Upper lobe of left lung (tissue), 4 donors: ENCODE measurements around the gene TNS1.

ENCODE experiments used
- POLR2A ChIP-seq, 4 donors: fragments of 450-650 bp; IDR thresholded peaks; one replicate each; pipeline ENCODE4 v1.5.1; 2016 to 2017; ENCODE audit warnings: antibody characterized with exemption in 4 of 4, mild to moderate bottlenecking in 2 of 4
- POLR2AphosphoS5 ChIP-seq, 2 donors: sonication (generic); formaldehyde crosslinking; IDR thresholded peaks; one replicate each; pipeline ENCODE4 v1.5.1; 2017; ENCODE audit warnings: antibody characterized with exemption in 2 of 2
- TF ChIP-seq, protein P1 (sequence below), 6 experiments: fragments of 450-650 bp in 4 of 6; fragments of 200-600 bp in 2 of 6; sonication (generic) in 2 of 6; IDR thresholded peaks; one replicate each; pipeline ENCODE4 v1.5.1; 2016 to 2019; ENCODE audit warnings: antibody characterized with exemption in 6 of 6

DNA sequence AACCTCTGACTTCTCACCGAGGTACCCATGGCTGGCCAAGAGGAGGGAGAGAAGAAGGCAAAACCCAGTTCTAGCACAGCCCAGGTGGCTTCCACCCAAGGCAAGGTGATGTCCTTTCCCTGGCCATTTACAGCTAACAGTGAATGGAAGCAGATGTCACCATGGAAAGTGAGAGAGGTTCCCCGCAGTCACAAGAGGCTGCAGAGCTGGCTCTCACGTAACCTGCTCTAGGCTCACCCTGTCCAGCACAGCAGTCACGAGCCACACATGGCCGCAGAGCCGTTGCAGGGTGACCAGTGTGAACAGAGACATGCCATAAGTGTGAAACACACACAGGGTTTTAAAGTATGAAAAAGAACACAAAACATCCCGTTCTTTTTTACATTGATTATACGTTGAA is 169.4 kb downstream of the TNS1 start:
- TF ChIP-seq, protein P1, sequence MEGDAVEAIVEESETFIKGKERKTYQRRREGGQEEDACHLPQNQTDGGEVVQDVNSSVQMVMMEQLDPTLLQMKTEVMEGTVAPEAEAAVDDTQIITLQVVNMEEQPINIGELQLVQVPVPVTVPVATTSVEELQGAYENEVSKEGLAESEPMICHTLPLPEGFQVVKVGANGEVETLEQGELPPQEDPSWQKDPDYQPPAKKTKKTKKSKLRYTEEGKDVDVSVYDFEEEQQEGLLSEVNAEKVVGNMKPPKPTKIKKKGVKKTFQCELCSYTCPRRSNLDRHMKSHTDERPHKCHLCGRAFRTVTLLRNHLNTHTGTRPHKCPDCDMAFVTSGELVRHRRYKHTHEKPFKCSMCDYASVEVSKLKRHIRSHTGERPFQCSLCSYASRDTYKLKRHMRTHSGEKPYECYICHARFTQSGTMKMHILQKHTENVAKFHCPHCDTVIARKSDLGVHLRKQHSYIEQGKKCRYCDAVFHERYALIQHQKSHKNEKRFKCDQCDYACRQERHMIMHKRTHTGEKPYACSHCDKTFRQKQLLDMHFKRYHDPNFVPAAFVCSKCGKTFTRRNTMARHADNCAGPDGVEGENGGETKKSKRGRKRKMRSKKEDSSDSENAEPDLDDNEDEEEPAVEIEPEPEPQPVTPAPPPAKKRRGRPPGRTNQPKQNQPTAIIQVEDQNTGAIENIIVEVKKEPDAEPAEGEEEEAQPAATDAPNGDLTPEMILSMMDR (IDR thresholded peaks at IDR 0.05), result no peak
- no peak for TF ChIP-seq POLR2A (IDR thresholded peaks at IDR 0.05)
- TF ChIP-seq POLR2AphosphoS5 (IDR thresholded peaks at IDR 0.05), result no peak
